Measurements from ENCODE around the gene TNFAIP8L3.
"Not testable (repeated sequence)": the region's sequence is repeated elsewhere in the genome, so short reads cannot be mapped to it uniquely, and the experiment has no call there.

Gene TNFAIP8L3

GRCh38 chr15:51060030-51060673 is 34.6 kb downstream of the TNFAIP8L3 start:
- no peak for DNase-seq (ENCODE audit: low read depth)

GRCh38 chr15:51054535-51054934 is 40.2 kb downstream of the TNFAIP8L3 start:
- no peak for DNase-seq (ENCODE audit: low read depth)

GRCh38 chr15:51053571-51053970 is 41.1 kb downstream of the TNFAIP8L3 start:
- no peak for DNase-seq (ENCODE audit: low read depth)

- DNase-seq (ENCODE audit: low read depth) = no peak
Measured at GRCh38 chr15:51051776-51052175, 42.9 kb downstream of the TNFAIP8L3 start.

GRCh38 chr15:51049081-51049480 is 45.6 kb downstream of the TNFAIP8L3 start:
- no peak for DNase-seq (ENCODE audit: low read depth)

GRCh38 chr15:51048308-51048707 is 46.4 kb downstream of the TNFAIP8L3 start:
- DNase-seq (ENCODE audit: low read depth) = no peak

GRCh38 chr15:51046799-51047449 is 47.8 kb downstream of the TNFAIP8L3 start:
- DNase-seq (ENCODE audit: low read depth) = no peak

GRCh38 chr15:51046016-51046415 is 48.7 kb downstream of the TNFAIP8L3 start:
- DNase-seq (ENCODE audit: low read depth) = no peak

- DNase-seq (ENCODE audit: low read depth) = no peak
Measured at GRCh38 chr15:51044037-51044727, 50.5 kb downstream of the TNFAIP8L3 start.

- DNase-seq (ENCODE audit: low read depth) = no peak
Measured at GRCh38 chr15:51038974-51039319, 55.8 kb downstream of the TNFAIP8L3 start.

- DNase-seq (ENCODE audit: low read depth) = no peak
Measured at GRCh38 chr15:51038162-51038973, 56.3 kb downstream of the TNFAIP8L3 start.

- DNase-seq (ENCODE audit: low read depth) = not testable (repeated sequence)
Measured at GRCh38 chr15:51037474-51037873, 57.2 kb downstream of the TNFAIP8L3 start.

GRCh38 chr15:51030649-51031316 is 63.9 kb downstream of the TNFAIP8L3 start:
- DNase-seq (ENCODE audit: low read depth) = no peak

GRCh38 chr15:51025454-51025846 is 69.3 kb downstream of the TNFAIP8L3 start:
- DNase-seq (ENCODE audit: low read depth) = no peak

- no peak for DNase-seq (ENCODE audit: low read depth)
Measured at GRCh38 chr15:51024735-51025453, 69.8 kb downstream of the TNFAIP8L3 start.

- DNase-seq (ENCODE audit: low read depth) = no peak
Measured at GRCh38 chr15:51023499-51023898, 71.2 kb downstream of the TNFAIP8L3 start.

GRCh38 chr15:51022206-51022605 is 72.5 kb downstream of the TNFAIP8L3 start:
- DNase-seq (ENCODE audit: low read depth) = no peak

GRCh38 chr15:51016615-51017014 is 78.1 kb downstream of the TNFAIP8L3 start:
- DNase-seq (ENCODE audit: low read depth) = no peak

- DNase-seq (ENCODE audit: low read depth) = no peak
Measured at GRCh38 chr15:51011212-51011611, 83.5 kb downstream of the TNFAIP8L3 start.

GRCh38 chr15:51007131-51007666 is 87.5 kb downstream of the TNFAIP8L3 start:
- no peak for DNase-seq (ENCODE audit: low read depth)

Data from stimulated activated CD8-positive, alpha-beta memory T cell treated with anti-CD3 and anti-CD28 coated beads, Interleukin-7, amount 100 ng/mL, for 24 hours (primary cell).